Neural progenitor cell (in vitro differentiated cells): Measurements from ENCODE around the gene ACOXL.

Experiments
- CTCF ChIP-seq: fragments of 200-600 bp; sonication (generic); IDR thresholded peaks from 2 replicates; pipeline ENCODE4 v1.5.1; 2017; ENCODE audit warnings: antibody characterized with exemption, mild to moderate bottlenecking
- EZH2 ChIP-seq: fragments of 200-600 bp; sonication (generic); IDR thresholded peaks from 2 replicates; pipeline ENCODE4 v1.6.1; 2017; ENCODE audit warnings: antibody characterized with exemption, mild to moderate bottlenecking, moderate library complexity

- no peak for TF ChIP-seq EZH2
- TF ChIP-seq CTCF: no peak
Observed at GRCh38 chr2:110853948-110854347, 121.6 kb downstream of the ACOXL start.
